ENCODE results near the gene BSND.
"Not testable (repeated sequence)": the region's sequence is repeated elsewhere in the genome, so short reads cannot be mapped to it uniquely, and the experiment has no call there.

Gene BSND

GRCh38 chr1:54998677-54999076 is at the start of gene BSND:
BSND (plus strand) TSS chr1:54998933; CDS start chr1:54999187, 254 bp downstream.
- DNase-seq = no peak

DNA sequence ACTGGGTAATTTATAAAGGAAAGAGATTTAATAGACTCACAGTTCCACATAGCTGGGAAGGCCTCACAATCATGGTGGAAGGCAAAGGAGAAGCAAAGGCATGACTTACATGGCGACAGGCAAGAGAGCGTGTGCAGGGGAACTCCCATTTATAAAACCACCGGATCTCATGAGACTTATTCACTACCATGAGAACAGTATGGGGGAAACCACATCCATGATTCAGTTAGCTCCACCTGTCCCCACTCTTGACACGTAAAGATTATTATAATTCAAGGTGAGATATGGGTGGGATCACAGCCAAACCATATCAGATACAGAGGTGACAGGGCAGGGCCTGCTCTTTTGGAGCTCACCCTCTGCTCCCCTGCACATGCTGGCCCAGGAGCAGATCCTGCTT is 49.7 kb upstream of the BSND start:
- DNase-seq = no peak

GRCh38 chr1:54950006-54950368 is 48.7 kb upstream of the BSND start:
- no peak for DNase-seq

DNA sequence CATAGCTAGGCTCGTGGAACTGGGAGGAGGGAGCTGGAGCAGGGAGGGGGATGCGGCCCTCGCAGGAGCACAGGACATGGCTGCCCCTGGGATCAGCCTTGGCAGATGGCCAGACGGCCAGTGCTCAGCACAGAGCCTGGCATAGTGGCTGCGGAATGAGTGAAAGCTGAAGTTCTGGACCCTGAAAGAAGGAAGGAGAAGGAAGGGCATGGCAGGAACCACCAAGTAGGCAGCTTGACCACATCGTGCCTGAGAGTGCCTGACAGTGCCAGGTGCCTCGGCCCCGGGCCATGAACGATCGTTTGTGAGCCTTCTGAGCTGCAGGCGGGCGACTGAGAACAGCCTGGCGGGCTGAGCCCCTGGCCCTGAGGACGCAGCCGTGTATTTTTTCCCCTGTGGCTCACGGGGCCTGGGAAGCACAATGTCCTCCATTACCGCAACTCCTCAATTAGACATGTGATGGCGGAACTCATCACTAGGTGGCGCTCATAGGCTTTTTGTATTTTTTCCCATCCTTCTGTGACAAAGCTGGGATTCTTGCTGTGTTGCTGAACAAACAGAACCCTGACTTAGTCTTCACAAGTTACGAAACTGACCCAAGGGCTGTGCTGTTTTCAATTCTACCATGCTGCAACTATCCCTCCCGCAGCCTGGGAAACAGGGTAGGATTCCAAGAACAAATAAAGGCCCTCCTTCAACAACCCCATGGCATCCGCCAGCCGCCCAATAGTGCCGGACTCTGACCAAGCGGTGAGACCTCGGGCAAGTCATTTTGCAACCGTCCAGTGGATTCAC is 48.2 kb upstream of the BSND start:
- DNase-seq = peak; percentile 52

DNA sequence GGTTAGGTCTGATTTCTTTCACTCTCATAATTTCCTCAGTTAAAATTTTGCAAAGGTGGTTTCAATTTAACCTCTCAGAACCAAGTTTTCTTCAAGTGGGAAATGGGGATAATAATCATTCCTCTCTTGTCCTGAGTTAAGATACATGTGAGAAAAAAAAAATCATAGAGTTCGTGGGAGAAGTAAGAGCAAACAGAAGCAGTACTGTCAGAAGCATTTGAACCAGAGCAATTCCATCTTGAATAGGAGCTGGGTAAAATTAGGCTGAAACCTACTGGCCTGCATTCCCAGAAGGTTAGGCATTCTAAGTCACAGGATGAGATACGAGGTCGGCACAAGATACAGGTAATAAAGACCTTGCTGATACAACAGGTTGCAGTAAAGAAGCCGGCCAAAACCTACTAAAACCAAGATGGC is 46.9 kb upstream of the BSND start:
- DNase-seq = no peak

- DNase-seq = no peak
These were observed 45.6 kb upstream of the BSND start for GRCh38 chr1:54952950-54953718.

GRCh38 chr1:54953846-54954245 is 44.9 kb upstream of the BSND start:
- DNase-seq = no peak

DNA sequence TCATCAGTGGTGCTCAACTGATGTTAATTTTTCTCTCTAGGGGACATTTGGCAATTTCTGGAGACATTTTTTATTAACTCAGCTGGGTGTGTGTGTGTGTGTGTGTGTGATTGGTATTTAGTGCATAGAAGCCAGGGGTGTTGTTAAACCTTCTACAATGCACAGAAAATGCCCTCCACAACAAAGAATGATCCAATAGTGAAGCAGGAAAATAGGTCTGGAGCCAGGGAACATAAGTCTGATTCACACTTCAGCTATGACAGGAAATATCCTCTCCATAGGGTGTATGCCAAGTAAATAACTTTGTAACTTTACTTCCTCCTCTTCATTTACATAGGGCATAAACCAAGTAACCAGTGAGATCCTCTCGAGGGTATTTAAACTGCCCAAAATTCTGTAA is 43.4 kb upstream of the BSND start:
- DNase-seq = no peak

DNA sequence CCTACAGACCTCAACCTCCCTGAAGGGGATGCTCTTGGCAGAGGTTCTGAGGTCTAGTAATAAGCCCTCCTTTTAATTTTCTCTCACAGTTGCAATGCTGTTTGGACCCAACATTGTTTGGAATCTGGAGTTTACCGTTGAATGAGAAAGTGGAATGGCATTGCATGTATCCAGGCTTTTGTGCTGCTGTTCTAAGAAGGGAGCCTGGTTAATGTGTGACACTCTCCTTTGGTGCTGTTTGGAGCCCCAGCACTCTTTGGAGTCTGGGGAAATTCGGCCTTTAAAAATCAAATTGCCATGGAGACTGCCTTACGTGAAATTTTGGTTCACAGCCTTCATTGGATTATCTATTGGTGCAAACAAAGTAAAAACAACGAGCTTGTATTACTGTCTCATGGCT is 42.0 kb upstream of the BSND start:
- DNase-seq = no peak

- no peak for DNase-seq
These were observed 39.5 kb upstream of the BSND start for GRCh38 chr1:54959241-54959640.

DNA sequence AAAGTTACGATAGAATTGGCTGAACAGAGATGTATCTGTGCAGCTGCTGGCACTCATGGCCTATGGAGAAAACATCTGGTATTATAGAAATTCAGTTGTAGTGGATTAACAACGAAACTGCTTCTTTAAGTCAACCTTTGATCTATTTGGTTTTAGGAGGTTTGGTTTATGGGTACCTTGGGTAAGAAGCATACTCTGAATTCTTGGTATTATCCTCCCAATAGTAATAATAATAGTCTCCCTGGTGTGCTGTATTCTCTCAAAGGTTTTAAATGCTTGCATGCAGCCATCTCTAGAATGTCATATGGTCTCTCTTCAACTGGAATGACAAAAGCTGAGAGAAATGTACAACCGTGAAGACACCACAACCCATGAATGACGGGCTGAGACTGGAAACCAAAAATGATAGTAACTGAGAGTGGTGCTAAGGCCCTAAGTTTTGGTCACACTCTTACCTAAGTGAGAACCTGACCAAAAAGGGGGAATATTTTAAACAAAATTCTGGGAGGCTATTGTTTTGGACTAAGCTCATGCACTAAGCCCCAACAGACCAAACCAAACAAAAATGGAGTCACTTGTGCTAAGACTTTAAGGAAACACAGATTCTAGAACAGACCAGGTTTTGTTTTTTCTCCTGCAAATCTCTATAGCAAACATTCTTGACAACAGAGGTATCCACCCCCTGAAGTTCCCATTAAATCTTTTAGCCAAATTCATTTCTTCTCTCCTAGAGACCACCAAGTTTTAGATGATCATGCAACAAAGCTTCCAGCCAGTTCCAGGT is 35.9 kb upstream of the BSND start:
- no peak for DNase-seq

GRCh38 chr1:54963829-54964228 is 34.9 kb upstream of the BSND start:
- DNase-seq = not testable (repeated sequence)

DNA sequence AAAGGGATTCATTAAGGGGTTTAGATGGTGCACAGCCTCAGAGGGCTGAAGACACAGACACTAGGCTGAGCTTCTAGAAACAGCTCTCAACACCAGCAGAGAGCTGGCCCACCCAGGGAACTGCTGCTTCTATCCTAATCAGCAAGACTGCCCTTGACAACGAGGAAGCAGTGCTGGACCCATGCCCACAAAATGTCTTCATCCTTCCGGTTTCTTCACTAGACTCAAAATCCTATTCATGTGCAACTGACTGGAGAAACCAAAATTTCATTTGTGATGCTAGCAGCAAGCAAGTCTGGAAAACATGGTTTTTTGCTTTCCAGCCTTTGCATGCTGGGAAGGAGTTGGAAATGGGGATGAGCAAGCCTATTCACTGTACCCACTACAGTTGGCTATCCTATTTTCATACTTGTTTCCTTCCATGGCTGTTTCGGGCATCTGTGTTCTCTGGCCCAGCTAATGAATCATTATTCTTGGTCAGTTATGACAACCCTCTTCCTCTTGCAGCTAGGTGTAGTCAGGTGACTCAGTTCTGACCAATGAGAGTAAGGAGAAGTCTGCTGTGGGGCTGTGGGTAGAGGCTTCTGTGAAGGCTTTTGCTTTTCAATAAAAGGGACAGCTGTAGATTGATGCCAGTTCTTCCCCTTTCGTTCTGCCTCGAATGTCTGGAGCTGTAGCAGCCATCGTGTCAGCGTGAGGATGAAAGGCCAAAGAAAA is 33.0 kb upstream of the BSND start:
- DNase-seq = no peak

DNA sequence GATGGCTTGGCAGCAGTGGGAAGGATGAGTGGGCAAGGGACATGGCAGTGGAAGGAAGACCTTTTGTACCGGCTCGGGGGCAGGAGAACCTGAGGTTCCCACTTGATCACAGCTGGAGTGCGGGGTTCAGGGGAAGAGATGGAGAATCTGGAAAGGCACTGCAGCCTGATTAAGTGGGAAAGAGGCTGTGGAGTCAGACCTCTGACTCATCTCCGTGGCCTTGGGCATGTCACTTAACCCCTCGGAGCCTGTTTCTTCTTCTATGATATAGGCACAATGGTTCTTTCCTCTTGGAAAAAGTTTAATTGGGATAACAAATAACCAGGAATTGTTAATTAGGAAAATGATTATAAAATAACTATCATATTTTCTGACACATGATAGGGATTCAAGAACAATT is 31.4 kb upstream of the BSND start:
- DNase-seq = no peak

- DNase-seq = no peak
These were observed 30.2 kb upstream of the BSND start for GRCh38 chr1:54968551-54968950.

DNA sequence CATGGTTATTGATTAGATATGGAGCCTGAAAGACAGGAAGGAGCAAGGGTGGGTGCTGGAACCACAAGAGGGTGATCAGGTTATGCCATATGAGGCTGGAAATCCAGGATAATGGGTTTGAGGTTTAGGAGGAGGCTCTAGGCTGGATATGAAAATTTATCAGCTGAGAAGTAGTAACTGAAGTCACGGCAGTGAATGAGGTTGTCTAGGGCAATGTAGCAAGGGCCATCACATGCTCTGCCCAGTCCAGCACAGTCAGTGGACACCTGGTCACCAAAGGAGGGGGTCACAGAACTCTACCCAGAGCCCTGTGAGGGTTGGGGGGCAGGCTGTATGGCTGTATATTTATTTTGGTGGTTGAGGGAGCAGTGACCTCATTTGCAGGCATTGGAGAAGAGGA is 28.9 kb upstream of the BSND start:
- DNase-seq = no peak

DNA sequence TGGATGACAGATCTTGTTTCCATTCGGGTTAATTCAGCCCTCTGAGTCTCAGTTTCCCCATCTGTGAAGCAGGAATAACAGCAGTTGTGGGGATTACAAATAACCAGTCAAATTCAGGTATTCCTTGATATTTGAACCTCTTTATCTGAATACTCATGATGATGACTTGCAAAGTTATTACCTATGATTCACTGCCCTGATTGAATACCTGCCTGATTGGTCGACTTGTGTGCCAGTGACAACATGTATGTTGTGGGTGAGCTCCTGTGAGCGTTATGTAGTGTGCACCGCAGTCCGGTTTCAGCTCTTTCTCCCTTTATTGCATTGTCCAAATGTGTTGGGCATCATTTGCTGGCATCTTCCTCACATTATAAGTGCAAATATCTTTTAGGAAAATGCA is 27.8 kb upstream of the BSND start:
- no peak for DNase-seq

DNA sequence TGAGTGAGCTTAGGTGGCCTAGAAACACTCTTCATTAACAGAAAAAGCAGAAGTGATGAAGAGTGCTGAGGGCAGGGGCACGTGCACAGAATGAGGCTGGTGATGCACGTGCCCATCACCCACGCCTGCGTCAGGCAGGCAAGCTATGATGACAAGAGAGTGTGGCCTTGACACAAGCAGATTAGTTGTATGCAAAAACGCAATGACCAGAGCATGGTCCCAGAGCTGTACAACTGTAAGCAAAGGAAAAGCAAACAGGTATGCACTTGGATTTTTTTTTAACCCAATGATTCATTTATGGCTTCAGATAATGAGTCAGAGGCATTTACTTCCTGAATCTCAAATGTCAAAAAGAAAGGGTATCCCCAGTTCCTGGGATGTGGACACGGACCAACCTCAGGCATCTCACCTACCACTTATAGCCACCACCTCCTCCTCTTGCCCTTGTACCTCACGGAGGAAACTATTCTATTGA is 27.4 kb upstream of the BSND start:
- no peak for DNase-seq

GRCh38 chr1:54972436-54972835 is 26.3 kb upstream of the BSND start:
- DNase-seq = no peak

DNA sequence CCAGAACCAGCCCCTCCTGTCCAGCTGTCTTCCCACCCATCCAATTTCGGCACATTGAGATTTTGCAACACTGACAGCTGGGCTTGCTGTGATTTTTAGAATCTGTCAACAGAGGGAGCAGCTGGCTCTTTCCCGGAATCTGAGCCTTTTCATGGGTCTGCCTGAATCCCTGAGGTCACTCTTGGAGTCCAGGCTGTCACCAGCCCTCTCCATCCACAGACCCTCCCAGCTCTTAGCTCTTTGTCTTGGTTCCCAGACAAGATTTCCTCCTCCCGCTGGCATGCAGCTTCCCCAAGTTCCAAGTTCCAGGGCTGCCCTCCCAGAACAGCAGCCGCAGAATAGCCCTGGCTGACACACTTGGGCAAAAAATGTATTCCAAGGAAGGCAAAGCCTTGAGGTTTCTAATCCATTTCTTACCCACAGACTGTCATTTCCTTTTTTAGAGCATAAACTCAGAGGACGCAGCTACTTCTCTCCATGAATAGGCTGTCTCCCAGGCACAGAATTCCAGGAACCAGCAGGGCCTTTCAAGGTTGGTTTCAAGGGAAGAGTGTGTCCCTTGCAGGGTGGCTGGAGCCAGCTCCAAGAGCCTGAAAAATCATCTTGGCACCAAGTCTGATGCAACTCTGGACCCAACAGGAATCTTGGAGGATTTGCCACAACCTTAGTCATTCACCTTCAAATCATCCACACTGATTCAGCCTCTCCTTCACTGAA is 25.4 kb upstream of the BSND start:
- no peak for DNase-seq

GRCh38 chr1:54975356-54976108 is 23.2 kb upstream of the BSND start:
- DNase-seq = no peak

Measured in activated CD4-positive, CD25-positive, alpha-beta regulatory T cell treated with anti-CD3 and anti-CD28 coated beads, Interleukin-2, amount 50 U/mL, for 72 hours (primary cell).